ENCODE data around the gene HES3. TPM values are rescaled to one million over a fixed set of nuclear protein-coding genes. Genes with fewer than 3 reads are reported as not detected.
"Not testable (repeated sequence)": the region's sequence is repeated elsewhere in the genome, so short reads cannot be mapped to it uniquely, and the experiment has no call there.

Gene HES3
- total RNA-seq, 1 donor from 2014 or later, result not detected

- not testable (repeated sequence) for DNase-seq
Measured at GRCh38 chr1:6219641-6220040, 24.3 kb upstream of the HES3 start.

- no peak for DNase-seq
Measured at GRCh38 chr1:6220236-6220635, 23.7 kb upstream of the HES3 start.

GRCh38 chr1:6221210-6221784 lies 22.7 kb upstream of the HES3 start:
- no peak for DNase-seq

GRCh38 chr1:6222636-6223035 lies 21.3 kb upstream of the HES3 start:
- DNase-seq, result peak; percentile 78

GRCh38 chr1:6223617-6224016 lies 20.4 kb upstream of the HES3 start:
- no peak for DNase-seq

GRCh38 chr1:6224718-6225117 lies 19.3 kb upstream of the HES3 start:
- DNase-seq, result no peak

GRCh38 chr1:6225651-6226050 lies 18.3 kb upstream of the HES3 start:
- DNase-seq, result no peak

GRCh38 chr1:6233376-6233775 lies 10.6 kb upstream of the HES3 start:
- DNase-seq, result no peak

GRCh38 chr1:6234502-6235295 lies 9.3 kb upstream of the HES3 start:
- DNase-seq, result no peak

- no peak for DNase-seq
Measured at GRCh38 chr1:6235296-6235677, 8.7 kb upstream of the HES3 start.

GRCh38 chr1:6237093-6237492 lies 6.9 kb upstream of the HES3 start:
- DNase-seq, result no peak

GRCh38 chr1:6239213-6239752 lies 4.7 kb upstream of the HES3 start:
- no peak for DNase-seq

- peak; percentile 58 for DNase-seq
Measured at GRCh38 chr1:6239950-6240768, 3.8 kb upstream of the HES3 start.

- no peak for DNase-seq
Measured at GRCh38 chr1:6241107-6241886, 2.7 kb upstream of the HES3 start.

- no peak for DNase-seq
Measured at GRCh38 chr1:6241887-6242740, 1.9 kb upstream of the HES3 start.

- DNase-seq, result no peak
Measured at GRCh38 chr1:6243053-6243834, 735 bp upstream of the HES3 start.

- no peak for DNase-seq
Measured at GRCh38 chr1:6244401-6245049, 546 bp downstream of the HES3 start.

GRCh38 chr1:6245086-6245868 lies 1.3 kb downstream of the HES3 start:
- DNase-seq, result peak; percentile 72
